Measurements from ENCODE around the gene ROR2.

GRCh38 chr9:91515074-91515687 lies 434.8 kb downstream of the ROR2 start:
- no peak for TF ChIP-seq POLR2A (IDR thresholded peaks at IDR 0.05; ENCODE audit: low read length)
- no peak for TF ChIP-seq GATA1 (IDR thresholded peaks at IDR 0.05; ENCODE audit: low read depth, low read length)
